H9 (cell line): ENCODE measurements around the gene TLR3. TPM values are rescaled to one million over a fixed set of nuclear protein-coding genes. Genes with fewer than 3 reads are reported as not detected.

Source experiments
- DNase-seq: peaks from one replicate; pipeline ENCODE4 v3.0.0-alpha.2; 2017
- H2AFZ ChIP-seq: one replicate; pipeline ENCODE4 v1.6.1; 2013; ENCODE audit warnings: mild to moderate bottlenecking, low read length, control low read depth, moderate library complexity
- H2AK5ac ChIP-seq: 2 replicates; pipeline ENCODE4 v1.6.1; 2013; ENCODE audit warnings: low read length, control low read depth, mixed read lengths; ENCODE audit not compliant: insufficient read length
- H2BK120ac ChIP-seq: one replicate; pipeline ENCODE4 v1.6.1; 2013; ENCODE audit warnings: low read depth, mild to moderate bottlenecking, low read length, control low read depth, inconsistent platforms; ENCODE audit not compliant: poor library complexity, severe bottlenecking
- H2BK12ac ChIP-seq: 2 replicates; pipeline ENCODE4 v1.6.1; 2013; ENCODE audit warnings: low read length, control low read depth, mixed read lengths, low read depth; ENCODE audit not compliant: insufficient read length
- H2BK15ac ChIP-seq: 2 replicates; pipeline ENCODE4 v1.6.1; 2013; ENCODE audit warnings: low read depth, low read length, control low read depth
- H2BK20ac ChIP-seq: one replicate; pipeline ENCODE4 v1.6.1; 2013; ENCODE audit warnings: low read depth, mild to moderate bottlenecking, low read length, control low read depth, inconsistent platforms; ENCODE audit not compliant: poor library complexity, severe bottlenecking
- H2BK5ac ChIP-seq: 2 replicates; pipeline ENCODE4 v1.6.1; 2013; ENCODE audit warnings: low read length, control low read depth, mixed read lengths; ENCODE audit not compliant: insufficient read length
- H3K14ac ChIP-seq: 2 replicates; pipeline ENCODE4 v1.6.1; 2013; ENCODE audit warnings: low read length, control low read depth; ENCODE audit not compliant: insufficient read depth
- H3K18ac ChIP-seq: 2 replicates; pipeline ENCODE4 v1.6.1; 2013; ENCODE audit warnings: low read depth, mild to moderate bottlenecking, mixed read lengths, low read length, control low read depth; ENCODE audit not compliant: insufficient read length
- H3K23ac ChIP-seq: 2 replicates; pipeline ENCODE4 v1.6.1; 2013; ENCODE audit warnings: low read length, control low read depth, mixed read lengths, low read depth; ENCODE audit not compliant: insufficient read length
- H3K23me2 ChIP-seq: 2 replicates; pipeline ENCODE4 v1.6.1; 2013; ENCODE audit warnings: low read depth, mild to moderate bottlenecking, mixed read lengths, low read length, control low read depth; ENCODE audit not compliant: insufficient read length, poor library complexity, severe bottlenecking
- H3K27ac ChIP-seq: 2 replicates; pipeline ENCODE4 v1.5.1; 2013; ENCODE audit warnings: low read length, control low read depth, mixed read lengths, low read depth; ENCODE audit not compliant: insufficient read length
- H3K27me3 ChIP-seq: 2 replicates; pipeline ENCODE4 v1.6.1; 2013; ENCODE audit warnings: low read length, control low read depth, inconsistent platforms; ENCODE audit not compliant: insufficient read depth
- H3K4ac ChIP-seq: 2 replicates; pipeline ENCODE4 v1.6.1; 2013; ENCODE audit warnings: low read depth, mild to moderate bottlenecking, control low read depth, inconsistent platforms, low read length, moderate library complexity
- H3K4me1 ChIP-seq: 2 replicates; pipeline ENCODE4 v1.6.1; 2013; ENCODE audit warnings: low read length, control low read depth, inconsistent platforms; ENCODE audit not compliant: insufficient read depth
- H3K4me2 ChIP-seq: 2 replicates; pipeline ENCODE4 v1.6.1; 2013; ENCODE audit warnings: low read length, control low read depth, mixed read lengths; ENCODE audit not compliant: insufficient read length, insufficient read depth
- H3K56ac ChIP-seq: 2 replicates; pipeline ENCODE4 v1.6.1; 2013; ENCODE audit warnings: low read depth, mild to moderate bottlenecking, mixed read lengths, low read length, control low read depth; ENCODE audit not compliant: insufficient read length
- H3K79me1 ChIP-seq: 2 replicates; pipeline ENCODE4 v1.6.1; 2013; ENCODE audit warnings: low read depth, mild to moderate bottlenecking, moderate library complexity, low read length, control low read depth, inconsistent platforms; ENCODE audit not compliant: insufficient read depth, poor library complexity, severe bottlenecking
- H3K79me2 ChIP-seq: 2 replicates; pipeline ENCODE4 v1.6.1; 2013; ENCODE audit warnings: low read length, control low read depth, inconsistent platforms; ENCODE audit not compliant: insufficient read depth
- H3K9ac ChIP-seq: 2 replicates; pipeline ENCODE4 v1.6.1; 2013; ENCODE audit warnings: low read length, control low read depth, mixed read lengths; ENCODE audit not compliant: insufficient read length; ENCODE audit errors: extremely low read depth
- H3K9me3 ChIP-seq: one replicate; pipeline ENCODE4 v1.6.1; 2013; ENCODE audit warnings: low read depth, low read length, inconsistent platforms; ENCODE audit not compliant: control insufficient read depth
- H3T11ph ChIP-seq: one replicate; pipeline ENCODE4 v1.6.1; 2013; ENCODE audit warnings: mild to moderate bottlenecking, low read length, control low read depth, inconsistent platforms
- H4K20me1 ChIP-seq: one replicate; pipeline ENCODE4 v1.6.1; 2013; ENCODE audit not compliant: control insufficient read depth, insufficient read length, insufficient read depth
- H4K5ac ChIP-seq: 2 replicates; pipeline ENCODE4 v1.6.1; 2013; ENCODE audit warnings: low read depth, mild to moderate bottlenecking, mixed read lengths, low read length, control low read depth; ENCODE audit not compliant: insufficient read length
- H4K8ac ChIP-seq: replicated peaks from 2 replicates; pipeline ENCODE4 v1.6.1; 2013; ENCODE audit warnings: low read length, control low read depth, mixed read lengths, low read depth; ENCODE audit not compliant: insufficient read length
- H4K91ac ChIP-seq: 2 replicates; pipeline ENCODE4 v1.6.1; 2013; ENCODE audit warnings: low read depth, mild to moderate bottlenecking, moderate library complexity, mixed read lengths, low read length, control low read depth; ENCODE audit not compliant: insufficient read length
- H3K27ac Mint-ChIP-seq, 3 experiments: 2 replicates in 2 of 3; 3 replicates in 1 of 3; pipeline ENCODE4 v1.8.0; 2020 to 2021; ENCODE audit warnings: mixed read lengths in 3 of 3, mild to moderate bottlenecking in 1 of 3, moderate library complexity in 1 of 3
- H3K27me3 Mint-ChIP-seq: 2 replicates; pipeline ENCODE4 v1.8.0; 2021; ENCODE audit warnings: low read depth, mild to moderate bottlenecking, moderate library complexity, mixed read lengths
- H3K36me3 Mint-ChIP-seq, 3 experiments: 2 replicates in 2 of 3; 3 replicates in 1 of 3; pipeline ENCODE4 v1.8.0; 2020 to 2021; ENCODE audit warnings: low read depth in 3 of 3, mixed read lengths in 3 of 3; ENCODE audit not compliant: insufficient read depth in 1 of 3
- H3K4me1 Mint-ChIP-seq, 2 experiments: 2 replicates each; pipeline ENCODE4 v1.8.0; 2020; ENCODE audit warnings: mixed read lengths in 2 of 2
- H3K4me3 Mint-ChIP-seq, 2 experiments: 2 replicates in 1 of 2; 3 replicates in 1 of 2; pipeline ENCODE4 v1.8.0; 2020 to 2021; ENCODE audit warnings: mild to moderate bottlenecking in 2 of 2, mixed read lengths in 2 of 2, moderate library complexity in 1 of 2
- H3K9me3 Mint-ChIP-seq, 2 experiments: 2 replicates in 1 of 2; 3 replicates in 1 of 2; pipeline ENCODE4 v1.8.0; 2020; ENCODE audit warnings: mild to moderate bottlenecking in 2 of 2, mixed read lengths in 2 of 2, moderate library complexity in 1 of 2
- CTCF ChIP-seq: fragments of 200-600 bp; sonication (generic); conservative IDR thresholded peaks from 3 replicates; pipeline ENCODE4 v1.8.0; 2021; ENCODE audit warnings: antibody characterized with exemption, mild to moderate bottlenecking
- WGBS: extraction: QIAGEN DNeasy Blood & Tissue Kit; methylation state at CpG from one replicate; pipeline ENCODE4 v1.1.7; 2013; ENCODE audit warnings: missing lambda C conversion rate, low lambda C conversion rate, mixed read lengths; ENCODE audit not compliant: insufficient read length; ENCODE audit errors: extremely low coverage; 5-methylcytosine and 5-hydroxymethylcytosine counted together
- total RNA-seq: library from RNA; stranded (reverse); gene quantifications from 2 replicates; pipeline ENCODE4 v1.2.1, GENCODE V29; 2021

Gene TLR3
- total RNA-seq, 1 experiment from 2014 or later, result 0.92 TPM

- H3K4me1 ChIP-seq, result peaks cover 4% of the 10 kb centered on the region; the same call in 1 of the 2 replicates
- Mint-ChIP-seq H3K4me1 (peaks cover 22 to 23% of the 10 kb centered on the region in 2 experiments), H3K36me3 (no peaks in the 10 kb centered on the region), H3K9me3 (no peaks in the 10 kb centered on the region; a peak in 1 of 5 replicates), H3K27me3 (no peaks in the 10 kb centered on the region; the same call in 1 of the 2 replicates), H3K27ac (no peak overlapping the region; a peak in 1 of 7 replicates), H3K4me3 (no peak overlapping the region)
- H3K27me3 ChIP-seq, result no peaks in the 10 kb centered on the region
- H4K8ac ChIP-seq, result peak overlapping the region; percentile 30
- H3T11ph ChIP-seq, result no peak overlapping the region
- H3K27ac ChIP-seq, result no peak overlapping the region
- no peak overlapping the region for H2BK5ac ChIP-seq
- no peak overlapping the region for H2AFZ ChIP-seq
- H3K18ac ChIP-seq, result no peak overlapping the region
- no peak for TF ChIP-seq CTCF
- WGBS, result no CpG with 5 or more reads among the region's 3 CpGs
- H3K4ac ChIP-seq, result no peak overlapping the region
- H3K56ac ChIP-seq, result no peak overlapping the region
- no peak overlapping the region for H3K4me2 ChIP-seq
- H3K79me1 ChIP-seq, result no peaks in the 10 kb centered on the region
- H2BK15ac ChIP-seq, result no peak overlapping the region
- no peak overlapping the region for H3K14ac ChIP-seq
- H4K91ac ChIP-seq, result no peak overlapping the region
- no peak overlapping the region for H2AK5ac ChIP-seq
- H4K20me1 ChIP-seq, result no peaks in the 10 kb centered on the region
- H2BK120ac ChIP-seq, result no peak overlapping the region
- no peak overlapping the region for H2BK20ac ChIP-seq
- no peak overlapping the region for H3K9ac ChIP-seq
- DNase-seq, result no peak
- H4K5ac ChIP-seq, result no peak overlapping the region
- H3K9me3 ChIP-seq, result no peaks in the 10 kb centered on the region
- H2BK12ac ChIP-seq, result no peak overlapping the region
- no peaks in the 10 kb centered on the region for H3K79me2 ChIP-seq
- H3K23me2 ChIP-seq, result no peaks in the 10 kb centered on the region
- H3K23ac ChIP-seq, result no peak overlapping the region
These were observed 59.9 kb downstream of the TLR3 start for GRCh38 chr4:186128842-186129241.
